GM19351 (cell line): ENCODE data around the gene WHAMM.
"Not testable (repeated sequence)": the region's sequence is repeated elsewhere in the genome, so short reads cannot be mapped to it uniquely, and the experiment has no call there.

Source experiments
- ATAC-seq: cut with Tn5 transposase; IDR thresholded peaks from one replicate; pipeline ENCODE4 v1.9.1; 2021; ENCODE audit warnings: mild to moderate bottlenecking, moderate library complexity; ENCODE audit not compliant: unreplicated experiment

Gene WHAMM

DNA sequence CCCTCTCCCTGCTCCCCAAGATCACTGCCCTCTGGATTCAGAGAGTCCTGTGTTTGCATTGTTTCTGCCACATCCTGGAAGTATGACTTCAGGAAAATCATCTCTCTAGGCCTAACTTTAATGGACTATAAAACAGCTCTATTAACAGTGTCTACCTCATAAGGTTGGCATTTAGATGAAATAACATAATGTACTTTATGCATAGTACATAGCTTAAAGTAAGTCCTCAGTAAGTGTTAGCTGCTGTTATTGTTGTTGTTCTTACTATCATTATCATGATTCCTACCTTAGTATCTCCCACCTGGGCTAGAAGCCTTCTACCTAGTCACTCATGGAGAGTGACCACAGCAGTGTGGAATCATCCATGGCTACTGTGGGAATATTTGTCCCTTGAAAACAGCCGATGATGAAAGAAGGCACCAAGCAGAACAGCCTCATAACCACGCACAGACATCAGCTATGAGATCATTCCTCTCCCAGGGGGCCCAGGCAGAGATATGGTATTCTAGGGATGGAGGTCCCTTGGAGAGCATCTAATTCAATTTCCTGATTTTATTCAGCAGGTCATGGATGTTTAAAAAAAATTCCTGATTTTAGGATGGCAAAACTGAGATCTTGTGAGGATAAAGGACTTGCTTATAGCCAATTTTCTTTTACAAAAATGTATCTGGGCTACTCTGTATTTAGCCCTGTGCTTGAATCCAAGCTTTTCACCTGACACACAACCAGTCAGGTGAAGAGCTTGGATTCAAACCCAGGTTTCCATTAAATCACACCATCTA is 5.4 kb upstream of the WHAMM start:
- ATAC-seq, result no peak

GRCh38 chr15:82804575-82804949 is 4.9 kb upstream of the WHAMM start:
- ATAC-seq, result no peak

GRCh38 chr15:82805994-82806406 is 3.4 kb upstream of the WHAMM start, which contains the start of gene FSD2:
TSS of gene FSD2 (minus strand) at chr15:82806069. CDS start at chr15:82787390, 18,679 bp downstream.
- peak; percentile 49 for ATAC-seq

DNA sequence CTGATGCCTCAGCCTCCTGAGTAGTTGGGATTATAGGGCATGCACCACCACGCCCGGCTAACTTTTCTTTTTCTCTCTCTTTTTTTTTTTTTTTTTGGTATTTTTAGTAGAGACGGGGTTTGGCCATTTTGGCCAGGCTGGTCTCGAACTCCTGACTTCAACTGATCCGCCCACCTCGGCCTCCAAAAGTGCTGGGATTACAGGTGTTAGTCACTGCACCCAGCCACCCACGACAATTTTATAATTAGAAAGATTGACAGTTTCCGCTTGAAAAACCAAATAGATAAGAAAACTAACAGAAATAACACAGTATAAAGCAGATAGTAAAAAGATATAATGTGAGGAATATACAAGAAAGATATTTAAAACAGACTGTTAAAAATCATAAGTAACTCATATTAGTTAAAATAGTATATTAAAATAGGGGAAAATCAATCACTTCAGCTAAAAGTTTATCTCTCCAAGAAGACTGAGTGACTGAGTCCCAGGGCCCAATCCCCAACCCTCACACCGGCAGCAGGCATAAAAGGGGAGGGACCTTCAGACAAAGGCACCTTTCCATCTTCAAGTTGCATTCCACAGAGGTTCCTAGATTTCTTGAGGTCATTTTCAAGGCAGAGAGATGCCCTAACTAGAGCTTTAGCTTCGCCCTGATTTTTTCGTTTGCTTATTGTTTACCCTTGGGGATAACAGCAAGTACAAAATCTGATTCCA is 1.4 kb upstream of the WHAMM start:
- ATAC-seq, result no peak

DNA sequence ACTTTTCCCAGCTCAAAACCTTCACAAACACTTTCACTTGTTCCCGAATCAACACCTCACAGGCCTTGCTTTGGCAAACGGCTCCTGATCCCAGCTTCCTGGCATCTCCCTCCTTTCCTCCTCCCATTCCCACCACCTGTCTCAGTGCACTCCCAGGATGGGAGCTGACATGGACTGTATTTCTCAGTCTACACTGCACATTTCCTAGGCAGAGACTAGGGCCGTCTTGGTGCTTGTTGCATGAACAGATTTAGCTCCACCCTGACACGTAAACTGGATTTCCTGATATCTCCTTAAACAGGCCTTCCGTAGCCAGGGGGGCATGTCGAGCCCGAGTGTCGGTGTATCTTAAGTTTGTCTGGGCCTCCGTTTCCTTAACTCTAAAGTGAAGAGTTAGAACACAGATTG is 790 bp upstream of the WHAMM start:
- ATAC-seq, result no peak

- ATAC-seq, result peak; percentile 15
These were observed 847 bp downstream of the WHAMM start for GRCh38 chr15:82810061-82810889.

GRCh38 chr15:82810890-82811426 is 1.5 kb downstream of the WHAMM start:
- ATAC-seq, result no peak

DNA sequence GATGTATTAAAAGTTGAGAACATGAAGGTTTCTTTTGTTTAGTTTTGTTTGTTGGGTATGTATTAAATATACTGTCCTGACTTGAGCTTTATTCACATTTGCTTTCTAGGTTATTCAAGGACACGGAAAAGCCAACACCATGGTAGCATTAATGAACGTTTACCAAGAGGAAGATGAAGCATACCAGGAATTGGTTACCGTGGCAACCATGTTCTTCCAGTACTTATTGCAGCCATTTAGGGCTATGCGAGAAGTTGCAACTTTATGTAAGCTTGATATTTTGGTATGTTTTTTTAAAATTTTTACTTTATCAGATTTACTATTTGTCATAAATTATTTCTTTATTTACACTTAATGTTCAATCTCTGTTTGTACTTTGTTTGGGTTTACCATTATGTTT is 3.6 kb downstream of the WHAMM start:
- ATAC-seq, result no peak

- no peak for ATAC-seq
These were observed 10.7 kb downstream of the WHAMM start for GRCh38 chr15:82820128-82820527.

- ATAC-seq, result not testable (repeated sequence)
These were observed 12.0 kb downstream of the WHAMM start for GRCh38 chr15:82821396-82821795.

- ATAC-seq, result not testable (repeated sequence)
These were observed 12.4 kb downstream of the WHAMM start for GRCh38 chr15:82821851-82822250.

- no peak for ATAC-seq
These were observed 13.6 kb downstream of the WHAMM start for GRCh38 chr15:82823049-82823448.

- no peak for ATAC-seq
These were observed 18.6 kb downstream of the WHAMM start for GRCh38 chr15:82828075-82828474.

- ATAC-seq, result no peak
These were observed 19.8 kb downstream of the WHAMM start for GRCh38 chr15:82829234-82829633.

DNA sequence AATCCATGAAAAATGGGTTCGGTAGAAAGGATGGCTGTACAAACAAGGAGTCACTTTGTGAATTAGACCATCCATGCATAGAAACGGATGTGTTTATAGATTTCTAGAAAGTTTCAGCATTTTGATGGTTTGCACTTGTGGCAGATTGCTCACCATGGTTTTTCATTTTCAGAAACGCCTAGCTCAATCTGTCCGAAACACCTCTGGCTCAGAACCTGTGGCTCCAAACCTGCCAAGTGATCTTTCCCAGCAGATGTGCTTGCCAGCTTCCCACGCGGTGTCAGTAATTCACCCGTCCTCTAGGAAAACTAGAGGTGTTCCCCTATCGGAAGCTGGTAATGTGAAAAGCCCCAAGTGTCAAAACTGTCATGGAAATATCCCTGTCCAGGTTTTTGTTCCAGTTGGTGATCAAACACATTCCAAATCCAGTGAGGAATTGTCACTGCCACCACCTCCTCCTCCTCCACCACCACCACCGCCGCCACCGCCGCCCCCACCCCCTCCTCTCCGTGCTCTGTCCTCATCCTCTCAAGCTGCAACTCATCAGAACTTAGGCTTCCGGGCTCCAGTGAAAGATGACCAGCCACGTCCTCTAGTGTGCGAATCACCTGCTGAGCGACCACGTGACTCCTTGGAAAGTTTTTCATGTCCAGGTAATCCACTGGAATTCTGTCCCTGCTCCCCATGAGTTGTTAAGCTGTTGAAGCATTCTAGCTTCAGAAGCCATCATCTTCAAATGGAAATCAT is 21.2 kb downstream of the WHAMM start:
- ATAC-seq, result no peak

- ATAC-seq, result no peak
These were observed 22.6 kb downstream of the WHAMM start for GRCh38 chr15:82831894-82832600.

DNA sequence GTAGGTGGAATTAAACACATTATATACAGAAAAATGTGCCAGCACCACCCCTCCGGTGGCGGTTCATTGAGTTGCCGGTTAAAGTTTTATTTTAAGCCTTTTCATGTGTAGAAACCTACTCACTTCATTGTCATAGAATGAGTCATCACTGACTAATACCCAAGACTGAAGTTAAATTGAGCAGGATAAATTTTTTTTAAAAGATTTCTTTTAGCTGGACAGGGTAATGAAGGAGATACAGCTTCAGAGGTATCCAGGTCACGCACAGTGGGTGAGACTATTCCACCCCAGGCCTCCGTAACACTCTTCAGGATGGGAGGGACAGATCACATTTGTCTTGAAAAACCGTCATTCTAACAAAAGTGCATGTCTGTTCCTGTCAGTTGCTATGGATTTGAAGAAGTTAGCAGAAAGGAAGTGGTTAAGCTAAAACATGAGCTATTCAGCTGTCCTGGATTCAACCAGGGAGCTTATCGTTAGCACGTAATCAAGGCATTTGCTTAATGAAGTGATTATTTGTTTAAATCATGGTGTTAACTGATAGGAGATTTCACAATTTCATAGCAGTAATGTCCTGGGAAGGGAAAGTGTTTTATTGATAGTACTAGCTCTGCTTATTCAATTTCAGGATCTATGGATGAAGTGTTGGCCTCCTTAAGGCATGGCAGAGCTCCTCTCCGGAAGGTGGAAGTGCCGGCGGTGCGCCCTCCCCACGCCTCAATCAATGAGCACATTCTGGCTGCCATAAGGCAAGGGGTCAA is 23.4 kb downstream of the WHAMM start:
- peak; percentile 83 for ATAC-seq

DNA sequence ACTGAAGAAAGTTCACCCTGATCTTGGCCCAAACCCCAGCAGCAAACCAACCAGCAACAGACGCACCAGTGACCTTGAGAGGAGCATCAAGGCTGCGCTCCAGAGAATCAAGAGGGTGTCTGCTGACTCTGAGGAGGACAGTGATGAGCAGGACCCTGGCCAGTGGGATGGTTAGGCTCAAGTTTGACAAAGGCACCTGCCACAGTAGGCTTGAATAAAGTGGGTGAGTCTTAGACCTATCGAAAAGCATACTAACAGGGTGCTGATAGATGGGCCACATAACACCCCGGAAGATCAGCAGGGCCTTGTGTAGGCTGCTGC is 23.9 kb downstream of the WHAMM start:
- ATAC-seq, result no peak

DNA sequence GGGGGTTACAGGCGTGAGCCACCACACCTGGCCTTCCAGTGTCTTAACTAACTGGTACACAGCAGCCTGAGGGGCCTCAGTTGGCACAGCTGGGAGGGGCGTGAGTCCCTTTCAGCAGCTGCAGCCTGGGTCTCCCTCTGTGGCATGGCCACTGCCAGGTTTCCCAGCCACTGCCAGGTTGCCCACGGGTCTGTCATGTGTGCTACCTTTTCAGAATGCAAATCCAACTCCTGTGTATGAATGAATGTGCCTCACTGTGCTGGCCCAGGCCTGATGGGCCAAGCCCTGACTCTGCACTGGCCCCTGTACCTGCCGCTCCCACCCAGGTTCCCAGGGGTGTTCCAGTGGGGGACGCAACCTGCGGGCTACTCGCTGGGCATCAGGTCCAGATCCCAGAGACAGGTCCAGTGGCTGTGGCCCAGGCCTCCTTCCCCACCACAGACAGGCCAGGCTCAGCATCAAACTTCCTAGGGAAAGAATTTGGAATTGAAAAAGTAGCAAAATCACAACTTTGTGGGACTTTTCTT is 26.0 kb downstream of the WHAMM start:
- ATAC-seq, result no peak
